A549 (cell line): ENCODE measurements around the gene ACTG1. TPM values are rescaled to one million over a fixed set of nuclear protein-coding genes. Genes with fewer than 3 reads are reported as not detected.

ENCODE experiments used
- CBX2 ChIP-seq: fragments of 200-600 bp; sonication (generic); IDR thresholded peaks from 2 replicates; pipeline ENCODE4 v1.6.1; 2016; ENCODE audit warnings: low read depth, mild to moderate bottlenecking, borderline replicate concordance
- CBX8 ChIP-seq: fragments of 200-600 bp; sonication (generic); IDR thresholded peaks from 2 replicates; pipeline ENCODE4 v1.6.1; 2016
- CHD2 ChIP-seq: fragments of 150-350 bp; IDR thresholded peaks from 2 replicates; pipeline ENCODE4 v1.6.1; 2014; ENCODE audit warnings: low read length; ENCODE audit not compliant: partially characterized antibody
- EHMT2 ChIP-seq: fragments of 200-600 bp; sonication (generic); IDR thresholded peaks from 2 replicates; pipeline ENCODE4 v1.6.1; 2016; ENCODE audit warnings: antibody characterized with exemption, low read depth, mild to moderate bottlenecking, moderate library complexity
- EP300 ChIP-seq, 2 experiments: fragments of >200 bp; sonication (Bioruptor Twin); formaldehyde crosslinking; IDR thresholded peaks; 2 replicates in 1 of 2; 3 replicates in 1 of 2; pipeline ENCODE4 v1.6.1; 2016 to 2017
- ESRRA ChIP-seq: fragments of 150-350 bp; IDR thresholded peaks from 2 replicates; pipeline ENCODE4 v1.6.1; 2014; ENCODE audit warnings: mild to moderate bottlenecking, low read length, borderline replicate concordance
- FOSL2 ChIP-seq, 2 experiments: fragments of 450-650 bp in 1 of 2; fragments of >200 bp in 1 of 2; sonication (Bioruptor Twin) in 1 of 2; formaldehyde crosslinking; IDR thresholded peaks; 2 replicates each; pipeline versions ENCODE4 v1.5.0 to v1.6.1; 2016 to 2020; ENCODE audit warnings: mild to moderate bottlenecking in 1 of 2, moderate library complexity in 1 of 2
- FOXS1 ChIP-seq: fragments of 250-450 bp; sonication (Bioruptor Pico); IDR thresholded peaks from 2 replicates; pipeline ENCODE4 v1.5.0; 2020; ENCODE audit warnings: mild to moderate bottlenecking, moderate library complexity
- HEYL ChIP-seq: fragments of 250-450 bp; sonication (Bioruptor Pico); IDR thresholded peaks from 2 replicates; pipeline ENCODE4 v1.8.0; 2021; ENCODE audit warnings: mild to moderate bottlenecking, moderate library complexity
- HOXA7 ChIP-seq: fragments of 250-450 bp; sonication (Bioruptor Pico); IDR thresholded peaks from 2 replicates; pipeline ENCODE4 v1.5.0; 2020; ENCODE audit warnings: mild to moderate bottlenecking, moderate library complexity
- HOXB13 ChIP-seq: fragments of 250-450 bp; sonication (Bioruptor Pico); IDR thresholded peaks from 2 replicates; pipeline ENCODE4 v1.5.0; 2020; ENCODE audit warnings: low read depth, mild to moderate bottlenecking, moderate library complexity
- JUNB ChIP-seq: fragments of >200 bp; sonication (Bioruptor Twin); formaldehyde crosslinking; IDR thresholded peaks from 2 replicates; pipeline ENCODE4 v1.6.1; 2016
- MAFK ChIP-seq: fragments of 450-650 bp; IDR thresholded peaks from 2 replicates; pipeline ENCODE4 v1.6.1; 2014; ENCODE audit not compliant: partially characterized antibody
- MAZ ChIP-seq: fragments of 150-350 bp; IDR thresholded peaks from 2 replicates; pipeline ENCODE4 v1.6.1; 2014; ENCODE audit warnings: antibody characterized with exemption, low read depth, low read length, borderline replicate concordance
- MYC ChIP-seq: IDR thresholded peaks from 2 replicates; pipeline ENCODE4 v1.6.1; 2012; ENCODE audit warnings: mild to moderate bottlenecking, inconsistent platforms, low read length, improper control_type of control experiment, borderline replicate concordance
- NR3C1 ChIP-seq: fragments of >200 bp; sonication (Bioruptor Twin); formaldehyde crosslinking; IDR thresholded peaks from 3 replicates; pipeline ENCODE4 v1.6.1; 2017
- PHF8 ChIP-seq: fragments of 200-600 bp; sonication (generic); IDR thresholded peaks from 2 replicates; pipeline ENCODE4 v1.6.1; 2016; ENCODE audit warnings: low read depth, mild to moderate bottlenecking, antibody characterized with exemption, moderate library complexity, borderline replicate concordance
- POLR2A ChIP-seq: IDR thresholded peaks from 2 replicates; pipeline ENCODE4 v1.6.1; 2012; ENCODE audit warnings: mild to moderate bottlenecking, low read length
- POLR2AphosphoS2 ChIP-seq: conservative IDR thresholded peaks from 2 replicates; pipeline ENCODE4 v1.6.1; 2012; ENCODE audit warnings: low read length, improper control_type of control experiment, inconsistent platforms
- RCOR1 ChIP-seq: fragments of 150-350 bp; IDR thresholded peaks from 2 replicates; pipeline ENCODE4 v1.6.1; 2014; ENCODE audit warnings: antibody characterized with exemption, low read length, low read depth
- RFX5 ChIP-seq: fragments of 450-650 bp; IDR thresholded peaks from 2 replicates; pipeline ENCODE4 v1.7.1; 2014; ENCODE audit warnings: antibody characterized with exemption, mild to moderate bottlenecking, moderate library complexity
- RNF2 ChIP-seq: fragments of 200-600 bp; sonication (generic); IDR thresholded peaks from 2 replicates; pipeline ENCODE4 v1.6.1; 2016; ENCODE audit warnings: low read depth, mild to moderate bottlenecking, antibody characterized with exemption, moderate library complexity, borderline replicate concordance
- SREBF2 ChIP-seq: fragments of 450-650 bp; IDR thresholded peaks from 2 replicates; pipeline ENCODE4 v1.6.1; 2014; ENCODE audit warnings: mild to moderate bottlenecking, moderate library complexity
- TP53 ChIP-seq: fragments of 250-450 bp; sonication (Bioruptor Pico); IDR thresholded peaks from 2 replicates; pipeline ENCODE4 v1.5.0; 2021; ENCODE audit warnings: mild to moderate bottlenecking, moderate library complexity
- ZC3H11A ChIP-seq: fragments of 450-650 bp; IDR thresholded peaks from 2 replicates; pipeline ENCODE4 v1.6.1; 2014; ENCODE audit warnings: antibody characterized with exemption, mild to moderate bottlenecking
- ZFP36 ChIP-seq: fragments of 450-650 bp; IDR thresholded peaks from 2 replicates; pipeline ENCODE4 v1.6.1; 2014; ENCODE audit warnings: borderline replicate concordance; ENCODE audit not compliant: partially characterized antibody
- ZNF302 ChIP-seq: fragments of 250-450 bp; sonication (Bioruptor Pico); IDR thresholded peaks from 2 replicates; pipeline ENCODE4 v1.9.0; 2021; ENCODE audit warnings: inconsistent platforms, mild to moderate bottlenecking, moderate library complexity
- ZSCAN20 ChIP-seq: fragments of 250-450 bp; sonication (Bioruptor Pico); IDR thresholded peaks from 2 replicates; pipeline ENCODE4 v1.8.0; 2022; ENCODE audit warnings: mild to moderate bottlenecking, moderate library complexity
- polyA plus RNA-seq, 4 experiments: library from polyadenylated mRNA; depleted of rRNA in 3 of 4; stranded (reverse); fragments of >200 nt; fragmentation: RNase III in 1 of 4; extraction: RNeasy Plus Mini Kit Qiagen cat#74134 plus additional on column Dnase treatment in 1 of 4; gene quantifications; 2 replicates in 3 of 4; 3 replicates in 1 of 4; pipeline ENCODE4 v1.2.3, GENCODE V29; 2011 to 2017
- TF ChIP-seq, protein P1 (sequence below): fragments of 450-650 bp; IDR thresholded peaks from 2 replicates; pipeline ENCODE4 v1.6.1; 2014; ENCODE audit warnings: antibody characterized with exemption
- TF ChIP-seq, protein P2 (sequence below): IDR thresholded peaks from 2 replicates; pipeline ENCODE4 v1.6.1; 2012
- TF ChIP-seq, protein P3 (sequence below): fragments of 200-600 bp; sonication (generic); IDR thresholded peaks from 2 replicates; pipeline ENCODE4 v1.6.1; 2016; ENCODE audit warnings: antibody characterized with exemption, mild to moderate bottlenecking, moderate library complexity
- TF ChIP-seq, protein P4 (sequence below): fragments of 250-450 bp; sonication (Bioruptor Pico); IDR thresholded peaks from 2 replicates; pipeline ENCODE4 v1.5.0; 2020; ENCODE audit warnings: low read depth, mild to moderate bottlenecking, moderate library complexity
- TF ChIP-seq, protein P5 (sequence below): fragments of >200 bp; sonication (Bioruptor Twin); formaldehyde crosslinking; IDR thresholded peaks from 3 replicates; pipeline ENCODE4 v1.5.1; 2016
- TF ChIP-seq, protein P6 (sequence below): fragments of 150-350 bp; IDR thresholded peaks from 2 replicates; pipeline ENCODE4 v1.6.1; 2014; ENCODE audit warnings: low read depth, mild to moderate bottlenecking, low read length
- TF ChIP-seq, protein P7 (sequence below): IDR thresholded peaks from 2 replicates; pipeline ENCODE4 v1.6.1; 2012

ACTG1 gene
- polyA plus RNA-seq, 2 of the 4 experiments (the other 2 are of a cell fraction): 2,042 to 7,263 TPM

DNA sequence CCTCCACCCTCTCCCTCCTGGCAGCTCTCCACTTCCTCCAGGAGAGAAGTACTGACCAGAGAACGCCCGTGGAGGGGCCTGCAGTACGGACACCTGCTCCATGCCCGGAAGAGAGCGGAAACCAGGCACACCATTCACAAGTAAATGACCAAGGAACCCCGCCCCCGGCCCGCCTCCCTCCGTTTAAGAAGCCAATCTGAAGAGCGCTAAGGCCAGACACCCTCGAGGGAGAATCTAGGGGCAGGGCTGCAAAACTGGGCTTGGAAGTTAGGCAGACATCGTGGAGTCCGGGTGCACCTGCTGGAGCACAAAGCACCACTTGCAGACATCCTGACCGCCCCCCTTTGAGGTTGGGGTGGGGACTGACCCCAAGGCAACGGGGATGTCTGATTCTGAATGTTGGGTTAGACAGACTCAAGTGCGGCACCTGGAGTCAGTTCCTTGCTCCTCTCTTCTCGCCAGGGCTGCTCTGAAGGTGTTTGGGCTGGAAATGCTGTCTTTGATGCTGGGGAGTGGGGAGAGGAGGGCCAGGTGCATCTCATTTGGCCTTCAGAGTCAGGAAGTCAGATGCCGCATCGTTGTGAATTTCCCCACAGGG lies 40.5 kb upstream of the ACTG1 start (continued):
- no peak for TF ChIP-seq FOXS1 (CRISPR knock-in tag)
- TF ChIP-seq RCOR1: no peak
- no peak for TF ChIP-seq MYC
- TF ChIP-seq, protein P1, sequence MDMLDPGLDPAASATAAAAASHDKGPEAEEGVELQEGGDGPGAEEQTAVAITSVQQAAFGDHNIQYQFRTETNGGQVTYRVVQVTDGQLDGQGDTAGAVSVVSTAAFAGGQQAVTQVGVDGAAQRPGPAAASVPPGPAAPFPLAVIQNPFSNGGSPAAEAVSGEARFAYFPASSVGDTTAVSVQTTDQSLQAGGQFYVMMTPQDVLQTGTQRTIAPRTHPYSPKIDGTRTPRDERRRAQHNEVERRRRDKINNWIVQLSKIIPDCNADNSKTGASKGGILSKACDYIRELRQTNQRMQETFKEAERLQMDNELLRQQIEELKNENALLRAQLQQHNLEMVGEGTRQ: no peak
- TF ChIP-seq PHF8: no peak
- TF ChIP-seq, protein P2, sequence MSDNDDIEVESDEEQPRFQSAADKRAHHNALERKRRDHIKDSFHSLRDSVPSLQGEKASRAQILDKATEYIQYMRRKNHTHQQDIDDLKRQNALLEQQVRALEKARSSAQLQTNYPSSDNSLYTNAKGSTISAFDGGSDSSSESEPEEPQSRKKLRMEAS: peak; percentile 64
- no peak for TF ChIP-seq ZSCAN20
- TF ChIP-seq CBX8: no peak
- TF ChIP-seq, protein P3, sequence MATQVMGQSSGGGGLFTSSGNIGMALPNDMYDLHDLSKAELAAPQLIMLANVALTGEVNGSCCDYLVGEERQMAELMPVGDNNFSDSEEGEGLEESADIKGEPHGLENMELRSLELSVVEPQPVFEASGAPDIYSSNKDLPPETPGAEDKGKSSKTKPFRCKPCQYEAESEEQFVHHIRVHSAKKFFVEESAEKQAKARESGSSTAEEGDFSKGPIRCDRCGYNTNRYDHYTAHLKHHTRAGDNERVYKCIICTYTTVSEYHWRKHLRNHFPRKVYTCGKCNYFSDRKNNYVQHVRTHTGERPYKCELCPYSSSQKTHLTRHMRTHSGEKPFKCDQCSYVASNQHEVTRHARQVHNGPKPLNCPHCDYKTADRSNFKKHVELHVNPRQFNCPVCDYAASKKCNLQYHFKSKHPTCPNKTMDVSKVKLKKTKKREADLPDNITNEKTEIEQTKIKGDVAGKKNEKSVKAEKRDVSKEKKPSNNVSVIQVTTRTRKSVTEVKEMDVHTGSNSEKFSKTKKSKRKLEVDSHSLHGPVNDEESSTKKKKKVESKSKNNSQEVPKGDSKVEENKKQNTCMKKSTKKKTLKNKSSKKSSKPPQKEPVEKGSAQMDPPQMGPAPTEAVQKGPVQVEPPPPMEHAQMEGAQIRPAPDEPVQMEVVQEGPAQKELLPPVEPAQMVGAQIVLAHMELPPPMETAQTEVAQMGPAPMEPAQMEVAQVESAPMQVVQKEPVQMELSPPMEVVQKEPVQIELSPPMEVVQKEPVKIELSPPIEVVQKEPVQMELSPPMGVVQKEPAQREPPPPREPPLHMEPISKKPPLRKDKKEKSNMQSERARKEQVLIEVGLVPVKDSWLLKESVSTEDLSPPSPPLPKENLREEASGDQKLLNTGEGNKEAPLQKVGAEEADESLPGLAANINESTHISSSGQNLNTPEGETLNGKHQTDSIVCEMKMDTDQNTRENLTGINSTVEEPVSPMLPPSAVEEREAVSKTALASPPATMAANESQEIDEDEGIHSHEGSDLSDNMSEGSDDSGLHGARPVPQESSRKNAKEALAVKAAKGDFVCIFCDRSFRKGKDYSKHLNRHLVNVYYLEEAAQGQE: no peak
- no peak for TF ChIP-seq ZC3H11A
- no peak for TF ChIP-seq ZNF302
- TF ChIP-seq FOSL2 (IDR thresholded peaks at IDR 0.05): no peak
- no peak for TF ChIP-seq FOSL2 (CRISPR knock-in tag; IDR thresholded peaks at IDR 0.05)
- TF ChIP-seq, protein P4, sequence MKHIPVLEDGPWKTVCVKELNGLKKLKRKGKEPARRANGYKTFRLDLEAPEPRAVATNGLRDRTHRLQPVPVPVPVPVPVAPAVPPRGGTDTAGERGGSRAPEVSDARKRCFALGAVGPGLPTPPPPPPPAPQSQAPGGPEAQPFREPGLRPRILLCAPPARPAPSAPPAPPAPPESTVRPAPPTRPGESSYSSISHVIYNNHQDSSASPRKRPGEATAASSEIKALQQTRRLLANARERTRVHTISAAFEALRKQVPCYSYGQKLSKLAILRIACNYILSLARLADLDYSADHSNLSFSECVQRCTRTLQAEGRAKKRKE (CRISPR knock-in tag): no peak
- TF ChIP-seq RFX5: no peak; the same call in 1 of the 2 replicates
- no peak for TF ChIP-seq RNF2
- TF ChIP-seq HOXA7 (CRISPR knock-in tag): no peak
- TF ChIP-seq EHMT2: no peak
- TF ChIP-seq MAFK: no peak
- no peak for TF ChIP-seq HEYL (CRISPR knock-in tag)
- peak; percentile 75 for TF ChIP-seq POLR2A
- TF ChIP-seq NR3C1: no peak
- no peak for TF ChIP-seq POLR2AphosphoS2
- no peak for TF ChIP-seq HOXB13 (CRISPR knock-in tag)
- TF ChIP-seq CBX2: no peak
- no peak for TF ChIP-seq TP53
- no peak for TF ChIP-seq JUNB
- no peak for TF ChIP-seq ESRRA
- TF ChIP-seq CHD2: peak; percentile 30
- TF ChIP-seq, protein P5, sequence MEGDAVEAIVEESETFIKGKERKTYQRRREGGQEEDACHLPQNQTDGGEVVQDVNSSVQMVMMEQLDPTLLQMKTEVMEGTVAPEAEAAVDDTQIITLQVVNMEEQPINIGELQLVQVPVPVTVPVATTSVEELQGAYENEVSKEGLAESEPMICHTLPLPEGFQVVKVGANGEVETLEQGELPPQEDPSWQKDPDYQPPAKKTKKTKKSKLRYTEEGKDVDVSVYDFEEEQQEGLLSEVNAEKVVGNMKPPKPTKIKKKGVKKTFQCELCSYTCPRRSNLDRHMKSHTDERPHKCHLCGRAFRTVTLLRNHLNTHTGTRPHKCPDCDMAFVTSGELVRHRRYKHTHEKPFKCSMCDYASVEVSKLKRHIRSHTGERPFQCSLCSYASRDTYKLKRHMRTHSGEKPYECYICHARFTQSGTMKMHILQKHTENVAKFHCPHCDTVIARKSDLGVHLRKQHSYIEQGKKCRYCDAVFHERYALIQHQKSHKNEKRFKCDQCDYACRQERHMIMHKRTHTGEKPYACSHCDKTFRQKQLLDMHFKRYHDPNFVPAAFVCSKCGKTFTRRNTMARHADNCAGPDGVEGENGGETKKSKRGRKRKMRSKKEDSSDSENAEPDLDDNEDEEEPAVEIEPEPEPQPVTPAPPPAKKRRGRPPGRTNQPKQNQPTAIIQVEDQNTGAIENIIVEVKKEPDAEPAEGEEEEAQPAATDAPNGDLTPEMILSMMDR: no peak
- no peak for TF ChIP-seq SREBF2
- TF ChIP-seq MAZ: no peak
- TF ChIP-seq, protein P6, sequence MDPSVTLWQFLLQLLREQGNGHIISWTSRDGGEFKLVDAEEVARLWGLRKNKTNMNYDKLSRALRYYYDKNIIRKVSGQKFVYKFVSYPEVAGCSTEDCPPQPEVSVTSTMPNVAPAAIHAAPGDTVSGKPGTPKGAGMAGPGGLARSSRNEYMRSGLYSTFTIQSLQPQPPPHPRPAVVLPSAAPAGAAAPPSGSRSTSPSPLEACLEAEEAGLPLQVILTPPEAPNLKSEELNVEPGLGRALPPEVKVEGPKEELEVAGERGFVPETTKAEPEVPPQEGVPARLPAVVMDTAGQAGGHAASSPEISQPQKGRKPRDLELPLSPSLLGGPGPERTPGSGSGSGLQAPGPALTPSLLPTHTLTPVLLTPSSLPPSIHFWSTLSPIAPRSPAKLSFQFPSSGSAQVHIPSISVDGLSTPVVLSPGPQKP: no peak
- no peak for TF ChIP-seq EP300 (IDR thresholded peaks at IDR 0.05)
- TF ChIP-seq, protein P7, sequence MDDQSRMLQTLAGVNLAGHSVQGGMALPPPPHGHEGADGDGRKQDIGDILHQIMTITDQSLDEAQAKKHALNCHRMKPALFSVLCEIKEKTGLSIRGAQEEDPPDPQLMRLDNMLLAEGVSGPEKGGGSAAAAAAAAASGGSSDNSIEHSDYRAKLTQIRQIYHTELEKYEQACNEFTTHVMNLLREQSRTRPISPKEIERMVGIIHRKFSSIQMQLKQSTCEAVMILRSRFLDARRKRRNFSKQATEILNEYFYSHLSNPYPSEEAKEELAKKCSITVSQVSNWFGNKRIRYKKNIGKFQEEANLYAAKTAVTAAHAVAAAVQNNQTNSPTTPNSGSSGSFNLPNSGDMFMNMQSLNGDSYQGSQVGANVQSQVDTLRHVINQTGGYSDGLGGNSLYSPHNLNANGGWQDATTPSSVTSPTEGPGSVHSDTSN: 0 out of 2 replicates have a peak, but pooled peaks have one; percentile 13
- no peak for TF ChIP-seq ZFP36
